HEK293 (cell line): ENCODE results near the gene DAG1.

ENCODE experiments used
- CTCF ChIA-PET: fragments of 350-600 bp; formaldehyde crosslinking; extraction: SDS; loops from one replicate; lab custom pipeline; 2021; ENCODE audit warnings: antibody characterized with exemption; lab: Yijun Ruan, JAX
- POLR2A ChIA-PET: fragments of 300-600 bp; formaldehyde crosslinking; extraction: SDS; loops from one replicate; lab custom pipeline; 2020; ENCODE audit warnings: antibody characterized with exemption, inconsistent platforms; lab: Yijun Ruan, JAX
- H3K27ac ChIP-seq: fragments of 200-500 bp; sonication (Bioruptor generic); 2 replicates; pipeline ENCODE4 v1.5.1; 2014; ENCODE audit warnings: low read depth, low read length, control low read depth, inconsistent platforms; ENCODE audit errors: extremely low read depth
- H3K36me3 ChIP-seq, 2 experiments: fragments of 200-500 bp in 1 of 2; sonication (Bioruptor generic) in 1 of 2; 1 replicate in 1 of 2; 2 replicates in 1 of 2; pipeline ENCODE4 v1.5.1; 2014 to 2017; ENCODE audit warnings: inconsistent platforms in 2 of 2, low read length in 2 of 2; ENCODE audit not compliant: control insufficient read depth in 2 of 2, insufficient read depth in 1 of 2
- H3K4me1 ChIP-seq: fragments of 200-500 bp; sonication (Bioruptor generic); 2 replicates; pipeline ENCODE4 v1.5.1; 2014; ENCODE audit warnings: mild to moderate bottlenecking, low read length, inconsistent platforms; ENCODE audit not compliant: control insufficient read depth, insufficient read depth
- H3K4me3 ChIP-seq: 2 replicates; pipeline ENCODE4 v1.5.1; 2011; ENCODE audit warnings: low read depth, mild to moderate bottlenecking, control low read depth, low read length, moderate library complexity
- H3K9me3 ChIP-seq: fragments of 200-500 bp; sonication (Bioruptor generic); 2 replicates; pipeline ENCODE4 v1.5.1; 2014; ENCODE audit warnings: low read depth, low read length, inconsistent platforms; ENCODE audit not compliant: control insufficient read depth, insufficient read depth
- EGR2 ChIP-seq: fragments of 450-650 bp; formaldehyde crosslinking; IDR thresholded peaks from 2 replicates; pipeline ENCODE4 v1.5.1; 2016; ENCODE audit warnings: low read depth, missing biosample characterization, missing genetic modification characterization
- GFI1B ChIP-seq: fragments of 450-650 bp; formaldehyde crosslinking; IDR thresholded peaks from 2 replicates; pipeline ENCODE4 v1.5.1; 2016; ENCODE audit warnings: missing biosample characterization, missing genetic modification characterization
- KLF16 ChIP-seq: fragments of 450-650 bp; formaldehyde crosslinking; IDR thresholded peaks from 2 replicates; pipeline ENCODE4 v1.5.1; 2017; ENCODE audit warnings: missing biosample characterization, missing genetic modification characterization
- WT1 ChIP-seq: fragments of 450-650 bp; formaldehyde crosslinking; IDR thresholded peaks from 2 replicates; pipeline ENCODE4 v1.5.1; 2016; ENCODE audit warnings: missing biosample characterization, missing genetic modification characterization
- ZFHX2 ChIP-seq: fragments of 450-650 bp; formaldehyde crosslinking; conservative IDR thresholded peaks from 2 replicates; pipeline ENCODE4 v1.5.1; 2016; ENCODE audit warnings: missing biosample characterization, missing genetic modification characterization
- ZNF2 ChIP-seq: fragments of 450-650 bp; formaldehyde crosslinking; IDR thresholded peaks from 2 replicates; pipeline ENCODE4 v1.5.1; 2016; ENCODE audit warnings: missing biosample characterization, missing genetic modification characterization
- ZNF214 ChIP-seq: fragments of 450-650 bp; formaldehyde crosslinking; IDR thresholded peaks from 2 replicates; pipeline ENCODE4 v1.5.1; 2017; ENCODE audit warnings: missing biosample characterization, mild to moderate bottlenecking, missing genetic modification characterization, borderline replicate concordance
- ZNF366 ChIP-seq: fragments of 450-650 bp; formaldehyde crosslinking; conservative IDR thresholded peaks from 2 replicates; pipeline ENCODE4 v1.5.1; 2016; ENCODE audit warnings: missing biosample characterization, missing genetic modification characterization
- ZNF404 ChIP-seq: fragments of 450-650 bp; formaldehyde crosslinking; IDR thresholded peaks from 2 replicates; pipeline ENCODE4 v1.5.1; 2017; ENCODE audit warnings: missing biosample characterization, missing genetic modification characterization
- ZNF629 ChIP-seq: fragments of 450-650 bp; formaldehyde crosslinking; IDR thresholded peaks from 2 replicates; pipeline ENCODE4 v1.5.1; 2017; ENCODE audit warnings: missing biosample characterization, missing genetic modification characterization
- TF ChIP-seq, protein P1 (sequence below): fragments of 450-650 bp; formaldehyde crosslinking; IDR thresholded peaks from 2 replicates; pipeline ENCODE4 v1.5.1; 2016; ENCODE audit warnings: missing biosample characterization, missing genetic modification characterization
- TF ChIP-seq, protein P2 (sequence below): fragments of 450-650 bp; formaldehyde crosslinking; IDR thresholded peaks from 2 replicates; pipeline ENCODE4 v1.5.1; 2016; ENCODE audit warnings: missing biosample characterization, missing genetic modification characterization
- TF ChIP-seq, protein P3 (sequence below): fragments of 450-650 bp; formaldehyde crosslinking; IDR thresholded peaks from 2 replicates; pipeline ENCODE4 v1.5.1; 2016; ENCODE audit warnings: missing biosample characterization, missing genetic modification characterization, low read depth

Gene DAG1

DNA sequence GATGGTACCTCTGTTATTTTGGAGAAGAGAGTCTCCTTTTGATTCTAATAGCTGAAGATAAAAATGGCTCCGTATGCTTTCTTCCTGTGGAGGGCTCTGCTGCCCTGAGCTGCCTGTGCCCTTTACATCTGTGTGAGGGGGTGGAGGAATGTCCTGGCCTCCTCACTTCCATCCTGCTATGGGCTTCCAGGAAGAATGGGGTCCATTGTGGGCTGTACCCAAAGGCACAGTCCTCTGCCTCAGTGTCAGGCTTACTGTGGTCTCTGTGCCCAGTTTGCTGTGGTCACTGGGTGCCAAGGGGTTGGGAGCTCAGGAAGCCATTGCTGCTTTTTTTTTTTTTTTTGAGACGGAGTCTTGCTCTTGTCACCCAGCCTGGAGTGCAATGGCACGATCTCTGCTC, 14.4 kb downstream of the DAG1 start (continued):
- TF ChIP-seq ZNF214 (tag by site-specific recombination) = no peak
- no peak for TF ChIP-seq WT1 (tag by site-specific recombination)
- TF ChIP-seq, protein P1, sequence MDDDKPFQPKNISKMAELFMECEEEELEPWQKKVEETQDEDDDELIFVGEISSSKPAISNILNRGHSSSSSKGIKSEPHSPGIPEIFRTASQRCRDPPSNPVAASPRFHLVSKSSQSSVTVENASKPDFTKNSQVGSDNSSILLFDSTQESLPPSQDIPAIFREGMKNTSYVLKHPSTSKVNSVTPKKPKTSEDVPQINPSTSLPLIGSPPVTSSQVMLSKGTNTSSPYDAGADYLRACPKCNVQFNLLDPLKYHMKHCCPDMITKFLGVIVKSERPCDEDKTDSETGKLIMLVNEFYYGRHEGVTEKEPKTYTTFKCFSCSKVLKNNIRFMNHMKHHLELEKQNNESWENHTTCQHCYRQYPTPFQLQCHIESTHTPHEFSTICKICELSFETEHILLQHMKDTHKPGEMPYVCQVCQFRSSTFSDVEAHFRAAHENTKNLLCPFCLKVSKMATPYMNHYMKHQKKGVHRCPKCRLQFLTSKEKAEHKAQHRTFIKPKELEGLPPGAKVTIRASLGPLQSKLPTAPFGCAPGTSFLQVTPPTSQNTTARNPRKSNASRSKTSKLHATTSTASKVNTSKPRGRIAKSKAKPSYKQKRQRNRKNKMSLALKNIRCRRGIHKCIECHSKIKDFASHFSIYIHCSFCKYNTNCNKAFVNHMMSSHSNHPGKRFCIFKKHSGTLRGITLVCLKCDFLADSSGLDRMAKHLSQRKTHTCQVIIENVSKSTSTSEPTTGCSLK (tag by site-specific recombination) = no peak
- no peak for TF ChIP-seq ZNF366
- TF ChIP-seq, protein P2, sequence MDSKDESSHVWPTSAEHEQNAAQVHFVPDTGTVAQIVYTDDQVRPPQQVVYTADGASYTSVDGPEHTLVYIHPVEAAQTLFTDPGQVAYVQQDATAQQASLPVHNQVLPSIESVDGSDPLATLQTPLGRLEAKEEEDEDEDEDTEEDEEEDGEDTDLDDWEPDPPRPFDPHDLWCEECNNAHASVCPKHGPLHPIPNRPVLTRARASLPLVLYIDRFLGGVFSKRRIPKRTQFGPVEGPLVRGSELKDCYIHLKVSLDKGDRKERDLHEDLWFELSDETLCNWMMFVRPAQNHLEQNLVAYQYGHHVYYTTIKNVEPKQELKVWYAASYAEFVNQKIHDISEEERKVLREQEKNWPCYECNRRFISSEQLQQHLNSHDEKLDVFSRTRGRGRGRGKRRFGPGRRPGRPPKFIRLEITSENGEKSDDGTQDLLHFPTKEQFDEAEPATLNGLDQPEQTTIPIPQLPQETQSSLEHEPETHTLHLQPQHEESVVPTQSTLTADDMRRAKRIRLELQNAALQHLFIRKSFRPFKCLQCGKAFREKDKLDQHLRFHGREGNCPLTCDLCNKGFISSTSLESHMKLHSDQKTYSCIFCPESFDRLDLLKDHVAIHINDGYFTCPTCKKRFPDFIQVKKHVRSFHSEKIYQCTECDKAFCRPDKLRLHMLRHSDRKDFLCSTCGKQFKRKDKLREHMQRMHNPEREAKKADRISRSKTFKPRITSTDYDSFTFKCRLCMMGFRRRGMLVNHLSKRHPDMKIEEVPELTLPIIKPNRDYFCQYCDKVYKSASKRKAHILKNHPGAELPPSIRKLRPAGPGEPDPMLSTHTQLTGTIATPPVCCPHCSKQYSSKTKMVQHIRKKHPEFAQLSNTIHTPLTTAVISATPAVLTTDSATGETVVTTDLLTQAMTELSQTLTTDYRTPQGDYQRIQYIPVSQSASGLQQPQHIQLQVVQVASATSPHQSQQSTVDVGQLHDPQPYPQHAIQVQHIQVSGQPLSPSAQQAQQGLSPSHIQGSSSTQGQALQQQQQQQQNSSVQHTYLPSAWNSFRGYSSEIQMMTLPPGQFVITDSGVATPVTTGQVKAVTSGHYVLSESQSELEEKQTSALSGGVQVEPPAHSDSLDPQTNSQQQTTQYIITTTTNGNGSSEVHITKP (tag by site-specific recombination) = peak; percentile 57

DNA sequence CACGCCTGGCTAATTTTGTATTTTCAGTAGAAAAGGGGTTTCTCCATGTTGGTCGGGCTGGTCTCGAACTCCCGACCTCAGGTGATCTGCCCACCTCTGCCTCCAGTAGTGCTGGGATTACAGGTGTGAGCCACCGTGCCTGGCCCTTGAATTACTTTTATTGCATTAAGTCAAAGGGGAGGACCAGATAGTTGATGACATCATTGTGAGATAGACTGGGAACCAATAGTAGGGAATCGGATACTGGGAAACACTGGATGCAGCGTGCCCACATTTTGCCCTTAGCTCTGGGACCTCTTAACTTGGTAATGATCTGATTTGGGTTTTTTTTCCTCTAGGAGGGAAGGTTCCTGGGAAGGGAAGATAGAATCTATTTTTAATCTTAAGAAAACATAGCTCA, 19.2 kb downstream of the DAG1 start:
- Histone ChIP-seq H3K36me3 (peaks cover 0 to 21% of the 10 kb centered on the region in 2 experiments; a peak in 2 of 3 replicates), H3K4me3 (no peak overlapping the region), H3K4me1 (no peaks in the 10 kb centered on the region), H3K27ac (no peak overlapping the region), H3K9me3 (no peaks in the 10 kb centered on the region)
- POLR2A ChIA-PET = no interaction called here
- TF ChIP-seq ZNF629 (tag by site-specific recombination) (0 out of 2 replicates have a peak, but pooled peaks have one; percentile 13), ZNF404 (tag by site-specific recombination) (no peak), GFI1B (tag by site-specific recombination) (no peak)
- TF ChIP-seq, protein P3, sequence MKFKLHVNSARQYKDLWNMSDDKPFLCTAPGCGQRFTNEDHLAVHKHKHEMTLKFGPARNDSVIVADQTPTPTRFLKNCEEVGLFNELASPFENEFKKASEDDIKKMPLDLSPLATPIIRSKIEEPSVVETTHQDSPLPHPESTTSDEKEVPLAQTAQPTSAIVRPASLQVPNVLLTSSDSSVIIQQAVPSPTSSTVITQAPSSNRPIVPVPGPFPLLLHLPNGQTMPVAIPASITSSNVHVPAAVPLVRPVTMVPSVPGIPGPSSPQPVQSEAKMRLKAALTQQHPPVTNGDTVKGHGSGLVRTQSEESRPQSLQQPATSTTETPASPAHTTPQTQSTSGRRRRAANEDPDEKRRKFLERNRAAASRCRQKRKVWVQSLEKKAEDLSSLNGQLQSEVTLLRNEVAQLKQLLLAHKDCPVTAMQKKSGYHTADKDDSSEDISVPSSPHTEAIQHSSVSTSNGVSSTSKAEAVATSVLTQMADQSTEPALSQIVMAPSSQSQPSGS (tag by site-specific recombination) = peak; percentile 75
- CTCF ChIA-PET = no interaction called here

DNA sequence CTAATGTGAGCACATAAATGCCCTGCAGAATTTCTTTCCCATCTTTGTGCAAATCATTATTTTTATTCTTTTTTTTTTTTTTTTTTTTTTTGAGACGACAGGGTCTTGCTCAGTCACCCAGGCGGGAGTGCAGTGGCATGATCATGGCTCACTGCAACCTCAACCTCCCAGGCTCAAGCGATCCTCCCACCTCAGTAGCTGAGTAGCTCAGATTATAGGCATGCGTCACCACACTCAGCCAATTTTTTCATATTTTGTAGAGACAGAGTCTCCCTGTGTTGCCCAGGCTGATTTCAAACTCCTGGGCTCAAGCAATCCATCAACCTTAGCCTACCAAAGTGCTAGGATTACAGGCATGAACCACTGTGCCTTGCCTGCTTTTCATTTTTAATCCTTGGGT, 22.9 kb downstream of the DAG1 start:
- H3K9me3 ChIP-seq = no peaks in the 10 kb centered on the region
- POLR2A ChIA-PET = interaction anchor here (0.7 kb wide), 1 partner anchor 656 kb away, joined by 7 read pairs; no protein-coding TSS in a partner anchor
- H3K27ac ChIP-seq = no peak overlapping the region
- peaks cover 0 to 19% of the 10 kb centered on the region in 2 experiments; a peak in 2 of 3 replicates for H3K36me3 ChIP-seq
- H3K4me3 ChIP-seq = no peak overlapping the region
- CTCF ChIA-PET = no interaction called here
- no peaks in the 10 kb centered on the region for H3K4me1 ChIP-seq
- TF ChIP-seq KLF16 (tag by site-specific recombination) = no peak

DNA sequence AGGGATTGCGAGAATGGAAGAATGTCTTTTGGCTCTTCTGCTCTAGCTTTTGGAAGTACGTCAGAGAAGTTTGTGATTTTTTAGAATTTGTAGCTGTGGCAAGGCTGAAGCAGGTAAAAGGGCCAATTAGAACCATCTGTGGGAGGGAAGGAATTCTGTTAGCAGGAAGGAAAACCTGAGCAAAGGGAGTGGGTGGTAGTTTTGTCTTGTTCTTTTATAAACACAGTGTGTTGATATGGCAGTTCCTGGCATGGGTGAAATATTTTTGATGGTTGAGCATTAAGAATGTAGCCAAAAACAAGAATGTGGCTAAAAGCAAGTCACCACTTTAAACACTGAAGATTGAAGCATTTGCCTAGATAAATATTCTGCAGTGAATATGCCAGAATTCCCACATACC, 23.8 kb downstream of the DAG1 start:
- Histone ChIP-seq H3K4me1 (no peaks in the 10 kb centered on the region), H3K27ac (no peak overlapping the region), H3K4me3 (no peak overlapping the region), H3K36me3 (peaks cover 0 to 13% of the 10 kb centered on the region in 2 experiments; a peak in 2 of 3 replicates), H3K9me3 (no peaks in the 10 kb centered on the region)
- ChIA-PET CTCF (interaction anchor here (0.6 kb wide), 1 partner anchor 67 kb away, joined by 3 read pairs; no protein-coding TSS in a partner anchor), POLR2A (interaction anchor here (0.5 kb wide), 1 partner anchor 9 kb away, joined by 4 read pairs; no protein-coding TSS in a partner anchor)
- TF ChIP-seq ZNF2 (tag by site-specific recombination) (no peak), EGR2 (tag by site-specific recombination) (peak; percentile 24; the same call in 1 of the 2 replicates), ZFHX2 (tag by site-specific recombination) (peak; percentile 48; the same call in 1 of the 2 replicates)
